SK-N-SH treated with all-trans-retinoic acid at 6 μM for 48 hours (cell line): ENCODE results near the gene PAXIP1.

Experiments used
- ATAC-seq: fragments of 200-7000 bp; cut with Tn5 transposase; 3 replicates; pipeline ENCODE4 v1.9.1; 2020; ENCODE audit warnings: mild to moderate bottlenecking, moderate library complexity
- ARNTL ChIP-seq: fragments of 450-650 bp; formaldehyde crosslinking; IDR thresholded peaks from 2 replicates; pipeline ENCODE4 v1.5.0; 2020; ENCODE audit warnings: low read depth, mild to moderate bottlenecking, moderate library complexity, borderline replicate concordance
- BACH2 ChIP-seq: fragments of 250-450 bp; sonication (Bioruptor Pico); IDR thresholded peaks from 2 replicates; pipeline ENCODE4 v1.9.0; 2021; ENCODE audit warnings: mild to moderate bottlenecking, borderline replicate concordance
- CSDC2 ChIP-seq: fragments of 250-450 bp; sonication (Bioruptor Pico); IDR thresholded peaks from 2 replicates; pipeline ENCODE4 v1.5.0; 2020; ENCODE audit warnings: mild to moderate bottlenecking, moderate library complexity
- ESRRG ChIP-seq: fragments of 250-450 bp; sonication (Bioruptor Pico); IDR thresholded peaks from 2 replicates; pipeline ENCODE4 v1.6.1; 2021; ENCODE audit warnings: mild to moderate bottlenecking
- GLIS3 ChIP-seq: fragments of 250-450 bp; sonication (Bioruptor Pico); IDR thresholded peaks from 2 replicates; pipeline ENCODE4 v1.5.0; 2020; ENCODE audit warnings: mild to moderate bottlenecking, moderate library complexity
- ISL1 ChIP-seq: fragments of 250-450 bp; sonication (Bioruptor Pico); IDR thresholded peaks from 2 replicates; pipeline ENCODE4 v2.1.2; 2022; ENCODE audit warnings: mild to moderate bottlenecking, moderate library complexity
- PPARA ChIP-seq: fragments of 250-450 bp; sonication (Bioruptor Pico); IDR thresholded peaks from 2 replicates; pipeline ENCODE4 v1.5.0; 2020; ENCODE audit warnings: mild to moderate bottlenecking, borderline replicate concordance
- RARB ChIP-seq: fragments of 250-450 bp; sonication (Bioruptor Pico); IDR thresholded peaks from 2 replicates; pipeline ENCODE4 v1.8.0; 2021; ENCODE audit warnings: mild to moderate bottlenecking, moderate library complexity
- TOX ChIP-seq: fragments of 250-450 bp; sonication (Bioruptor Pico); IDR thresholded peaks from 2 replicates; pipeline ENCODE4 v1.8.0; 2021; ENCODE audit warnings: mild to moderate bottlenecking, moderate library complexity, borderline replicate concordance
- ZC3H10 ChIP-seq: fragments of 250-450 bp; sonication (Bioruptor Pico); IDR thresholded peaks from 2 replicates; pipeline ENCODE4 v1.5.1; 2021; ENCODE audit warnings: mild to moderate bottlenecking, moderate library complexity
- ZFP3 ChIP-seq: fragments of 250-450 bp; sonication (Bioruptor Pico); IDR thresholded peaks from 2 replicates; pipeline ENCODE4 v1.5.0; 2020; ENCODE audit warnings: mild to moderate bottlenecking, moderate library complexity
- ZFP30 ChIP-seq: fragments of 450-650 bp; formaldehyde crosslinking; IDR thresholded peaks from 2 replicates; pipeline ENCODE4 v1.5.0; 2022; ENCODE audit warnings: mild to moderate bottlenecking, moderate library complexity
- ZNF565 ChIP-seq: fragments of 450-650 bp; formaldehyde crosslinking; conservative IDR thresholded peaks from 2 replicates; pipeline ENCODE4 v1.5.0; 2020; ENCODE audit warnings: low read depth, mild to moderate bottlenecking, moderate library complexity
- ZNF70 ChIP-seq: fragments of 450-650 bp; formaldehyde crosslinking; IDR thresholded peaks from 2 replicates; pipeline ENCODE4 v1.5.0; 2020; ENCODE audit warnings: mild to moderate bottlenecking, moderate library complexity
- ZNF8 ChIP-seq: fragments of 450-650 bp; formaldehyde crosslinking; IDR thresholded peaks from 2 replicates; pipeline ENCODE4 v1.5.0; 2020; ENCODE audit warnings: mild to moderate bottlenecking, moderate library complexity
- TF ChIP-seq, protein P1 (sequence below): fragments of 250-450 bp; sonication (Bioruptor Pico); IDR thresholded peaks from 2 replicates; pipeline ENCODE4 v1.5.1; 2021; ENCODE audit warnings: mild to moderate bottlenecking, moderate library complexity
- TF ChIP-seq, protein P2 (sequence below): fragments of 250-450 bp; sonication (Bioruptor Pico); IDR thresholded peaks from 2 replicates; pipeline ENCODE4 v1.5.1; 2020; ENCODE audit warnings: low read depth, mild to moderate bottlenecking, moderate library complexity
- TF ChIP-seq, protein P3 (sequence below): fragments of 250-450 bp; sonication (Bioruptor Pico); IDR thresholded peaks from 2 replicates; pipeline ENCODE4 v1.8.0; 2021; ENCODE audit warnings: low read depth, mild to moderate bottlenecking, moderate library complexity, borderline replicate concordance
- TF ChIP-seq, protein P4 (sequence below): fragments of 250-450 bp; sonication (Bioruptor Pico); IDR thresholded peaks from 2 replicates; pipeline ENCODE4 v1.5.0; 2020; ENCODE audit warnings: mild to moderate bottlenecking, moderate library complexity

Gene PAXIP1

DNA sequence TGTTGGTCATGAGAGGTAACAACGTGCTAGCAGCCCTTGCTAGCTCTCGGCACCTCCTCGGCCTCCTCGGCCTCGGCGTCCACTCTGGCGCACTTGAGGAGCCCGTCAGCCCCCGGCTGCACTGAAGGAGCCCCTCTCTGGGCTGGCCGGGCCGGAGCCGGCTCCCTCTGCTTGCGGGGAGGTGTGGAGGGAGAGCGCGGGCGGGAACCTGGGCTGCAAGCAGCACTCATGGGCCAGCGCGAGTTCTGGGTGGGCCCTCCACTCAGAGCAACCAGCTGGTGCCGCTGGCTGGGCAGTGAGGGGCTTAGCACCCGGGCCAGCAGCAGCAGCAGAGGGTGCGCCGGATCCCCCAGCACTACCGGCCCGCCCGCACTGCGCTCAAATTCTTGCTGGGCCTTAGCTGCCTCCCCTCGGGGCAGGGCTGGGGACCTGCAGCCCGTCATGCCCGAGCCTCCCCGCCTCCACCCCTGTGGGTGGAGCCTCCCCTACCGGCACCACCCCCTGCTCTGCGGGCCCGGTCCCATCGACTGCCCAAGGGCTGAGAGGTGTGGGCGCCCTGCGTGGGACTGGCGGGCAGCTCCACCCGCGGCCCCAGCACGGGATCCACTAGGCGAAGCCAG is 96.1 kb downstream of the PAXIP1 start:
- TF ChIP-seq ARNTL (no peak), ZC3H10 (no peak), ZFP30 (CRISPR knock-in tag) (no peak), ZNF70 (no peak), ISL1 (no peak), BACH2 (CRISPR knock-in tag) (no peak), ESRRG (CRISPR knock-in tag) (no peak), PPARA (no peak)
- TF ChIP-seq, protein P1, sequence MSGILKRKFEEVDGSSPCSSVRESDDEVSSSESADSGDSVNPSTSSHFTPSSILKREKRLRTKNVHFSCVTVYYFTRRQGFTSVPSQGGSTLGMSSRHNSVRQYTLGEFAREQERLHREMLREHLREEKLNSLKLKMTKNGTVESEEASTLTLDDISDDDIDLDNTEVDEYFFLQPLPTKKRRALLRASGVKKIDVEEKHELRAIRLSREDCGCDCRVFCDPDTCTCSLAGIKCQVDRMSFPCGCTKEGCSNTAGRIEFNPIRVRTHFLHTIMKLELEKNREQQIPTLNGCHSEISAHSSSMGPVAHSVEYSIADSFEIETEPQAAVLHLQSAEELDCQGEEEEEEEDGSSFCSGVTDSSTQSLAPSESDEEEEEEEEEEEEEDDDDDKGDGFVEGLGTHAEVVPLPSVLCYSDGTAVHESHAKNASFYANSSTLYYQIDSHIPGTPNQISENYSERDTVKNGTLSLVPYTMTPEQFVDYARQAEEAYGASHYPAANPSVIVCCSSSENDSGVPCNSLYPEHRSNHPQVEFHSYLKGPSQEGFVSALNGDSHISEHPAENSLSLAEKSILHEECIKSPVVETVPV (CRISPR knock-in tag): no peak
- TF ChIP-seq, protein P2, sequence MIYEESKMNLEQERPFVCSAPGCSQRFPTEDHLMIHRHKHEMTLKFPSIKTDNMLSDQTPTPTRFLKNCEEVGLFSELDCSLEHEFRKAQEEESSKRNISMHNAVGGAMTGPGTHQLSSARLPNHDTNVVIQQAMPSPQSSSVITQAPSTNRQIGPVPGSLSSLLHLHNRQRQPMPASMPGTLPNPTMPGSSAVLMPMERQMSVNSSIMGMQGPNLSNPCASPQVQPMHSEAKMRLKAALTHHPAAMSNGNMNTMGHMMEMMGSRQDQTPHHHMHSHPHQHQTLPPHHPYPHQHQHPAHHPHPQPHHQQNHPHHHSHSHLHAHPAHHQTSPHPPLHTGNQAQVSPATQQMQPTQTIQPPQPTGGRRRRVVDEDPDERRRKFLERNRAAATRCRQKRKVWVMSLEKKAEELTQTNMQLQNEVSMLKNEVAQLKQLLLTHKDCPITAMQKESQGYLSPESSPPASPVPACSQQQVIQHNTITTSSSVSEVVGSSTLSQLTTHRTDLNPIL (CRISPR knock-in tag): no peak
- TF ChIP-seq, protein P3, sequence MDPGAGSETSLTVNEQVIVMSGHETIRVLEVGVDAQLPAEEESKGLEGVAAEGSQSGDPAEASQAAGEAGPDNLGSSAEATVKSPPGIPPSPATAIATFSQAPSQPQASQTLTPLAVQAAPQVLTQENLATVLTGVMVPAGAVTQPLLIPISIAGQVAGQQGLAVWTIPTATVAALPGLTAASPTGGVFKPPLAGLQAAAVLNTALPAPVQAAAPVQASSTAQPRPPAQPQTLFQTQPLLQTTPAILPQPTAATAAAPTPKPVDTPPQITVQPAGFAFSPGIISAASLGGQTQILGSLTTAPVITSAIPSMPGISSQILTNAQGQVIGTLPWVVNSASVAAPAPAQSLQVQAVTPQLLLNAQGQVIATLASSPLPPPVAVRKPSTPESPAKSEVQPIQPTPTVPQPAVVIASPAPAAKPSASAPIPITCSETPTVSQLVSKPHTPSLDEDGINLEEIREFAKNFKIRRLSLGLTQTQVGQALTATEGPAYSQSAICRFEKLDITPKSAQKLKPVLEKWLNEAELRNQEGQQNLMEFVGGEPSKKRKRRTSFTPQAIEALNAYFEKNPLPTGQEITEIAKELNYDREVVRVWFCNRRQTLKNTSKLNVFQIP (CRISPR knock-in tag): no peak
- TF ChIP-seq, protein P4, sequence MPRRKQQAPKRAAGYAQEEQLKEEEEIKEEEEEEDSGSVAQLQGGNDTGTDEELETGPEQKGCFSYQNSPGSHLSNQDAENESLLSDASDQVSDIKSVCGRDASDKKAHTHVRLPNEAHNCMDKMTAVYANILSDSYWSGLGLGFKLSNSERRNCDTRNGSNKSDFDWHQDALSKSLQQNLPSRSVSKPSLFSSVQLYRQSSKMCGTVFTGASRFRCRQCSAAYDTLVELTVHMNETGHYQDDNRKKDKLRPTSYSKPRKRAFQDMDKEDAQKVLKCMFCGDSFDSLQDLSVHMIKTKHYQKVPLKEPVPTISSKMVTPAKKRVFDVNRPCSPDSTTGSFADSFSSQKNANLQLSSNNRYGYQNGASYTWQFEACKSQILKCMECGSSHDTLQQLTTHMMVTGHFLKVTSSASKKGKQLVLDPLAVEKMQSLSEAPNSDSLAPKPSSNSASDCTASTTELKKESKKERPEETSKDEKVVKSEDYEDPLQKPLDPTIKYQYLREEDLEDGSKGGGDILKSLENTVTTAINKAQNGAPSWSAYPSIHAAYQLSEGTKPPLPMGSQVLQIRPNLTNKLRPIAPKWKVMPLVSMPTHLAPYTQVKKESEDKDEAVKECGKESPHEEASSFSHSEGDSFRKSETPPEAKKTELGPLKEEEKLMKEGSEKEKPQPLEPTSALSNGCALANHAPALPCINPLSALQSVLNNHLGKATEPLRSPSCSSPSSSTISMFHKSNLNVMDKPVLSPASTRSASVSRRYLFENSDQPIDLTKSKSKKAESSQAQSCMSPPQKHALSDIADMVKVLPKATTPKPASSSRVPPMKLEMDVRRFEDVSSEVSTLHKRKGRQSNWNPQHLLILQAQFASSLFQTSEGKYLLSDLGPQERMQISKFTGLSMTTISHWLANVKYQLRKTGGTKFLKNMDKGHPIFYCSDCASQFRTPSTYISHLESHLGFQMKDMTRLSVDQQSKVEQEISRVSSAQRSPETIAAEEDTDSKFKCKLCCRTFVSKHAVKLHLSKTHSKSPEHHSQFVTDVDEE (CRISPR knock-in tag): no peak
- ATAC-seq: no peak

DNA sequence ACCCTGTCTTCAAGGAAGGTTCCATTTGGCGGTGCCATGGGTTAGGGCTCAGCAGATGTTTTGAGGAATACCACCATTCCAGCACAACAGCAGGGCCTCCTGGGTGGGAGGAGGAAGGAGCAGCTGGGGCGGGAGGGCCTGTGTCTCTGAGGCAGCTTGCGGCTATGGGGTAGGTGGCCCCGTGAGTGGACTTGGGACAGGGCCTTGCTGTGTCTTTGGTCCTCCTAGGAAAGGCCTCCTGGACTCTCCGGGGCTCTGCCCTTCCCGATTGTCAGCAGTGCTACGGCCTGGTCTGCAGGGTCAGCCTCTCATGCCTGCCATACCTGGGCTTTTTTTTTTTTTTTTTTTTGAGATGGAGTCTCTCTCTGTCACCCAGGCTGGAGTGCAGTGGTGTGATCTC is 96.7 kb downstream of the PAXIP1 start:
- ATAC-seq: no peak
- TF ChIP-seq PPARA (no peak), ZNF70 (no peak)
- TF ChIP-seq, all 23 proteins: peak for 0

DNA sequence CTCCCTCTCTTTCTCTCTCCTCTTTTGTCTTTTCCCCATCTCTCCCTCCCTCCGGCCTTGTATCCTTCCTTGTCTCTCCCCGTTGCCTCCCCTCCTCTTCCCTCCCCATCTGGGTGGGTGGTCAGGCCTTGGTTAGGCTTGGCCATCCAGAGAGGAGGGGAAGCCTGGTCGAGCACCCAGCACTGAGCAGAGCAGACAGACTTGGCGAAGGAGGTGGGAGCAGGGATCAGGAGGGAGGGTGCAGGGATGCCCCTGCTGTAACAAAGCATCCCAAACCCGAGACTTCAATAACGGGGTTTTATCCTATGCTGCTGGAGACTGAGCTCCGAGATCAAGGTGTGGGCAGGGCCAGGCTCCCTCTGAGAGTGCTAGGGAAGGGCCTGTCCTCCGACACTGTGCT is 97.3 kb downstream of the PAXIP1 start:
- TF ChIP-seq ZC3H10: no peak
- TF ChIP-seq, protein P3 (CRISPR knock-in tag): no peak
- no peak for TF ChIP-seq TOX (CRISPR knock-in tag)
- TF ChIP-seq, protein P2 (CRISPR knock-in tag): no peak
- TF ChIP-seq PPARA: no peak
- TF ChIP-seq ZNF565 (CRISPR knock-in tag): no peak
- no peak for TF ChIP-seq ZNF70
- no peak for TF ChIP-seq RARB (CRISPR knock-in tag)
- TF ChIP-seq ISL1: no peak
- no peak for TF ChIP-seq GLIS3
- no peak for TF ChIP-seq ARNTL
- TF ChIP-seq, protein P1 (CRISPR knock-in tag): no peak
- TF ChIP-seq ZFP30 (CRISPR knock-in tag): no peak
- no peak for TF ChIP-seq ZFP3 (CRISPR knock-in tag)
- no peak for TF ChIP-seq ZNF8
- TF ChIP-seq CSDC2: no peak
- TF ChIP-seq ESRRG (CRISPR knock-in tag): no peak
- no peak for ATAC-seq
